SHP77 treated with DMSO at 0.1 percent for 48 hours (cell line): ENCODE measurements around the gene ACOT8.
"Not testable (repeated sequence)": the region's sequence is repeated elsewhere in the genome, so short reads cannot be mapped to it uniquely, and the experiment has no call there.

Experiments used
- DNase-seq: peaks from one replicate; lab custom pipeline; 2025; lab: John Stamatoyannopoulos, UW

ACOT8 gene

DNA sequence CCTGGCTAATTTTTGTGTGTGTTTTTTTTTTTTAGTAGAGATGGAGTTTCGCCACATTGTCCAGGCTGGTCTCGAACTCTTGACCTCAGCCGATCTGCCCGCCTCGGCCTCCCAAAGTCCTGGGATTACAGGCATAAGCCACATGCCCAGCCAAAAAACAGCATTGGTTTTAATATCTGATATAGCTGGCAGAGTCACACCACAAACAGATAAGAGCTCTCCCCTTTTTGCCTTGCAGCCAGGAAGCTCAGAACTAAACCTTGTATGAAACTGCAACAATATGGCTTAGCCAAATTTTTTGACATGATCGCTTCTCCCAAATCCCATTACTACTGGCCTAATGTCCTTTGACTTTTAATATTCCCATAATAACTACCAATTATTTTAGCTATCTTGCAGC, 4.9 kb downstream of the ACOT8 start:
- DNase-seq = no peak

DNA sequence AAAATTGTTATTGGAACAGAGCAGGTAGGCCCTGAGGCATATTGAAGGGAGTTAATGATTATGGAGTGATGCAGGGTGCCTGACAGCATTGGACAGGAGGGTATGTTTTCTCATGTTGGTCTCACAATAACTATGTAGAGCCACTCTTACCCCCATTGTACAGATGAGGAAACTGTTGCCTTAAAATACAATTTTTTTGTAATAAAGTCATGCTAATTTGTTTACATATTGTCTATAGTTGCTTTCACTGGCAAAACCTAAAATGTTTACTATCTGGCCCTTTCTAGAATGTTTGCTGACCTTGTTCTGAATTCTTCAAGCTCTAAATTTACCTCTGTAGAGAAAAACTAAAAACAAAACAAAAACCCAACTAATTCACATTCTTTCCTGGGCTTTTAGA, 5.7 kb downstream of the ACOT8 start:
- no peak for DNase-seq

DNA sequence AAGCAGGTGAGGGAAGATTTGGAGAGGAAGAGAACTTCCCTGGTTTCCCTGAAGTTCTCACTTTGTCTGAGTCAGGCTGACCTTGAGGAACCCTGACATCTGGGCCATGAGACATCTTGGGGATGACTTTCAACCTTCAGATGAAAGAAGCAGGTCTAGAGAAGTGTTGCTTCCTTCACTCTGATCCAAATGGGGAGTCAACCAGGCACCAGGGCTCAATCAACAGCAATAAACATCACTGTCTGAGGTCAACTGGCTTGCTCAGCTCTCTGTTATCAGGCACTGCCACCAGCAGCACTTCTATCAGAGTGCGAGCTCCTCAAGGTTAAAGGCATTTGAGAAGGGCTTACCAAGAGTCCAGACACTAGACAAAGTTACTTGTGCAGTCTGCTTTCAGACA, 6.3 kb downstream of the ACOT8 start:
- DNase-seq = no peak

DNA sequence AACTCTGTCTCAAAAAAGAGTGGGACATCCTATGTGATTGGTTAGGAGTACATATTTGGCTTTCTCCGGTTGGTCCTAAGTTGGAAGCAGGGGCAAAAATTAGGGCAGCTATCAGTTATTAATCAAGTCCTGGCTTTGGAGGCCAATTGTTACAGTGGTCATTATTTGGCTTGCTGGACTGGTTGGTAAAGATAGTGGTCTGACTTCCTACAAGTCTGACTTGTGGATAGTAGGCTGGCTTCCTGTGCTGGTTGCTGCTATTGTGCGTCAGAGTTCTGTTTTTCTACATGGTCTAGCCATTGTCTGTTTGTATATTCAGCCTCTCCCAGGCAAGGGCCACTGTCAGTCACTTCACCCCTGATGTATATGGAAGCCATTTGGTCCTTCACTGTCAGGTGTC, 7.0 kb downstream of the ACOT8 start:
- DNase-seq = no peak

DNA sequence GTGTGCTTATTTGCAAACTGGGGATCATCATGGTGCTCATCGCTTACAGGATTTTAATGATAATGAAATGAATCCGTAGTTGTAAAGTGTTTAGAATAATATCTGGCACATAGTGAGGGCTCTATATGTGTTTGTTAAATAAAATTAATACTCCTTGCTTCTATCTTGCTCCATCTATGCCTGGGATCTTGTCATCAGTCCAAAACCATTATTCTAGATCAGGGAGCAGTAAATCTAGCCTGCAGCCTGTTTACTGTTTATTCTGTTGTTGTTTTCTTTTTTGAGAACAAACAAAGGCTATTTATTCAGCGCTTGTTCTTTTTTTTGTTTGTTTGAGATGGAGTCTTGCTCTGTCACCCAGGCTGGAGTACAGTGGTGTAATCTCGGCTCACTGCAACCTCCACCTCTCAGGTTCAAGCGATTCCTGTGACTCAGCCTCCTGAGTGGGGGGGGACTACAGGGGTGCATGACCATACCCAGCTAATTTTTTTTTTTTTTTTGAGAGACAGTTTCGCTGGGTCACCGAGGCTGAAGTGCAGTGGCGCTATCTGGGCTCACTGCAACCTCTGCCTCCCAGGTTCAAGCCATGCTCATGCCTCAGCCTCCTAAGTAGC, 8.1 kb downstream of the ACOT8 start:
- DNase-seq = no peak

DNA sequence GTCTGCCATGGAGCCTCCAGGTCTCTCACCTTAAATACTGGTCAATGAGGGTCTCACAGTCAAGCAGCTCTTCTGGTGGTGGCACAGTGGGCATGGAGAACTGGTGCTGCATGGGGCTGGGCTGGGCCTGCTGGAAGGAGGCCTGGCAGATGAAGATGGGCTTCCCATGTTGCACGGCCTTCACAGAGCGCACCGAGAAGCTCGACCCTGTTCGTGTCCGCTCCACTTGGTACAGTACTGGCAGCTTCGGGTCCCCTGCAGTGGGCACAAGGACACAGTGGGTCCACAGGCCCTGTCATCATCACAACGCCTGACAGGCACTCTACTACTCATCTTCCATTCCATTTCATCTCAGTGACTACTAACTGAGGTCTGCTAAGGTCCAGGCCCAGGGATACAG, 8.8 kb downstream of the ACOT8 start:
- DNase-seq = no peak

DNA sequence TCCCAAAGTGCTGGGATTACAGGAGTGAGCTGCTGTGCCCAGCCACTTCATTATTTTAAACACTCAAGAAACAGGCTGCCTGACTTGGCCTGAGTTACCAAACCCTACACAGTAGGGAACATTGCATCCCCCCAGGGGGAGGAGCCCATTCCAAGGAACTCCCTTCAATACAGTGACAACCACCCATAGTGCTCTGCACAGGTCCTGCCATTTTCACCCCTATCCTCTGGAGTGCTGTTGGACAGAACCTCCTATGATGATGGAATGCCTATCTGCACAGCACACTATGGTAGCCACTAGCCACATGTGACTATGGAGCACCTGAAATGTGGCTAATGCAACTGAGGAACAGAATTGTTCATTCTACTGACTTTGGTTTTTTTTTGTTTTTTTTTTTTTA, 11.7 kb downstream of the ACOT8 start:
- DNase-seq = no peak

DNA sequence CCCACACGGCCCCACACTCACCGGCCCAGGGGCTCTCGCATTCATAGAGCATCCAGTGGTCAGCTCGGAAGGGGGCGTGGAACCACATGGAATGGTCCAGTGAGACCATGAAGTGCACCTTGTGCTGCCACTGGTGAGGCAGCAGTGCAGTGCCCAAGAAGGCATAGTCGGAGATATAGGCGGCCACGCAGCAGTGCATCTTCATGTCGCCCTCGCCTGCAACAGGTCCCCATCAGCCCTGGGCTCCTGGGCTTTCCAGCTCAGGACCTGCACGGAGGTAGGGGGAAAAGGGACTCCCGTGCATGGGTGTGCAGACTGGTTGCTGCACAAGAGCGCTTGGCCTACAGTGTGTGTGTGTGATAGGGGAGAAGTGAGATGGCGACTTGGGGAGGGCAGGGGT, 13.7 kb downstream of the ACOT8 start:
- DNase-seq = no peak

DNA sequence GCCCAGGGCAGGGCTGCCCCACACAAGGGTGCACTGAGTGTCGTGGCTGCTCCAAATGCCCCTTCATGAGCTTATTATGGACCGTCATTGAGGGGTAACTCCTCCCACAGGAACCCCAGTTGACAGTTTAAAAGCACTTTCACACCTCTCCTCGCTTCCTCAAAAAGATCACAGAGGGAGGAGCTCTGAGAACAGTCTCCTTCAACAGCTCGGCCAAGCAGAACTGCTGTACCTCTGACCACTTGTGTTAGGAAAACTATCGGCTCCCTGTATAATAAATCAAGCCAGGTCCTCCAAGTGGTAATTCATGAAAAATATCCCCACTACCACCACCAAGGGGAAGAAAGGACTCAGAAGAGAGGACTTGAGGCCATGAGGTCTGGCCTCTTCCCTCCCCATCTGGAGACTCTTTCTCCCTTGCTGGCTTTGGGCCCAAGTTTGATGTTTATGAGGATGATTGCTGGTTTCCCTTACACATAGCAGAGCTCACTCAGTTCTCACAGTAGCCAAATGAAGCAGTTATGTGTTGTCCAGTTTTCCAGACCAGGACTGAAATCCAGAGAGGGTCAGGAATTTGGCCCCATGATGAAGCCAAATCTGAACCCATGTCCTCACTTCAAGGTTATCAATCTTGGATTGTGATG, 14.9 kb downstream of the ACOT8 start:
- DNase-seq = no peak

DNA sequence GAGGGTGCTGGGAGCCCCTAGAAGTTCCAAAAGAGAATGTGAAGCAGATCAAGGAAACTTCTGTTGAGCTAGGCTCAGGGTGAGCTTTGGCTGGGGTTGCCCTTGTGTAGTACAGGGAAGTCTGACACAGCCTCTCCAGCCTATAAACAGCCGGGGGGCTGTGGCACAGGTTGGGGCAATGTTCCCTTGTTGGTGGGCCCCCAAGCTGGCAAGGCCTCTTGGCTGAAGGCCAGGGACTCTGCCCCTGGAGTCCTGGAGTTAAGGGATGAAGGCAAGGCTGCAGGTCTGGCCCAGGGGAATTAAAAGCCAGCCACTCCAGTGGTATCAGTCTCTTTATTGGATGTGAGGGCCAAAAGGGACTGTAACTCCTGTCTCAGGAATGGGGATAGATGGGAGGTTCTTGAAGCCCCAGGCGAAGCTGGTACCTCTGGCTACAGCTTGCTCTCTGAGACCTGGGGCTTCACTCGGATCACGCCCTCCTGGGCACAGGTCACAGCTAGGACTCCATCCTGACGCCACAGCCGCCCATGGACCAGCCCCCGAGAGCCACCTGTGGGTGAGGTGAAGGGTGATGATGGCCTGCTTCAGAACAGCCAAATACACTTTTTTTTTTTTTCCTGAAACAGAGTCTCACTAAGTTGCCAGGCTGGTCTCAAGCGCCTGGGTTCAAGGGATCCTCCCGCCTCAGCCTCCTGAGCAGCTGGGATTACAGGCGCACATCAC, 15.6 kb downstream of the ACOT8 start:
- no peak for DNase-seq

DNA sequence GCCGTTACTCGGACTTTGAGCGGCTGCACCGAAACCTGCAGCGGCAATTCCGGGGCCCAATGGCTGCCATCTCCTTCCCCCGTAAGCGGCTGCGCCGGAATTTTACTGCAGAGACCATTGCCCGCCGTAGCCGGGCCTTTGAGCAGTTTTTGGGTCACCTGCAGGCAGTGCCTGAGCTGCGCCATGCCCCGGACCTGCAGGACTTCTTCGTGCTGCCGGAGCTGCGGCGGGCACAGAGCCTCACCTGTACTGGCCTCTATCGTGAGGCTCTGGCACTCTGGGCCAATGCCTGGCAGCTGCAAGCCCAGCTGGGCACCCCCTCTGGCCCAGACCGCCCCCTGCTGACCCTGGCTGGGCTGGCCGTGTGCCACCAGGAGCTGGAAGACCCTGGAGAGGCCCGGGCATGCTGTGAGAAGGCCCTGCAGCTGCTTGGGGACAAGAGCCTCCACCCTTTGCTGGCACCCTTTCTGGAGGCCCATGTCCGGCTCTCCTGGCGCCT, 16.4 kb downstream of the ACOT8 start:
- no peak for DNase-seq

DNA sequence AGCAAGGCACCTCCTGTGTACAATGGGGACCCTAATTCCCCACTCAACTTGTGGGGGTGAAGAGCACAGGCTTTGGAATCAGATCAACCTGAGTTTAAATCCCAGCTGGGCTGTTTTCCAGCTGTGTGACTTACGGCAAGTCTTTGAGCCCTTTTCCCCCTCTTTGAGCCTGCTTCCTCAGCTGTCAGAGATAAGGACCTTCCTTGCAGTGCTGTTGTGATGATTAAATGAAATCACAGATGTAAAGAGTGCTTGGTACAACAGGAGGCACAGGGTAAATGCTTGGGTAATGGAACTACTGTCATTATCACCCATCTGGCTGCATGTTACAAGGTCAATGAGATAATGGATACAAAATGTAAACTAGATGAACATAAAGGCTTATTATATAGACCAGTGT, 20.4 kb downstream of the ACOT8 start:
- DNase-seq = no peak

DNA sequence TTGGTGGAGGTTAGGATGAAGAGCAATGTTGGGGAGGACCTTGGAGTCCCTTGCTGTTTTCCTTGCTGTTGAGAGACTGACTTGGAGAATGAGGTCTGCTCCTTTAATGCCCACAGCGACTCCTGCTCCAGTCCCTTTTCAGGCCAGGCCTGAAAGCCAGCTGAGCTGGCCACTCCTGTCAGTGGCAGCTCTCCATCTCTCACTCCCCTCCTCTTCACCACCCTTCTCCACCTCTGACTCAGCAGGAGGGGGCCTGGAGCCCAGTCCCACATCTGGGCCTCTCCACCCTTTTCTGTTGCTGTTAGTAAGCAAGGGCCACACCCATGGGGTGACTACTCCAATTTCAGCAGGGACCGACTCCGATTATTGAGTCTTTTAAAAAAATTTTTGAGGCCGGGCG, 21.4 kb downstream of the ACOT8 start:
- DNase-seq = no peak

DNA sequence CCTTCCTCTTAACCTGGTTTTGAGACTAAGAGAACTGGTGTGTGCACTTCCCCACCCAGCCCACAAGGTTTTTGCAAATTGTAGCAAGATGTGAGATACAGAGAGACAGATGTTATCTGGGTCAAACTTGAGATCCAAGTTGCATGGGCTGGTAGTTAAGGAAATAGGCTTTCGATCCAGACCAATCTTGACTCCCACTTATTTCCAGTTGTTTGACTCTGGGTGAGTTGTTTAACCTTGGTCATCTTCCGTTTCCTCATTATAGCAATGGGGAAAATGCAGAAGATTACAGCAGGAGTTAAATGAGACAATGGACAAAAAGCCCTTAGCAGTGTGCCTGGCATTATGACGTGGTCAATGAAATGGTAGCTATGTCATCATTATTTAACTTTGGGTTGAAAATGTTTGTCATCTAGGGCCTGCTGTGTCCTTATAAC, 21.8 kb downstream of the ACOT8 start:
- no peak for DNase-seq

DNA sequence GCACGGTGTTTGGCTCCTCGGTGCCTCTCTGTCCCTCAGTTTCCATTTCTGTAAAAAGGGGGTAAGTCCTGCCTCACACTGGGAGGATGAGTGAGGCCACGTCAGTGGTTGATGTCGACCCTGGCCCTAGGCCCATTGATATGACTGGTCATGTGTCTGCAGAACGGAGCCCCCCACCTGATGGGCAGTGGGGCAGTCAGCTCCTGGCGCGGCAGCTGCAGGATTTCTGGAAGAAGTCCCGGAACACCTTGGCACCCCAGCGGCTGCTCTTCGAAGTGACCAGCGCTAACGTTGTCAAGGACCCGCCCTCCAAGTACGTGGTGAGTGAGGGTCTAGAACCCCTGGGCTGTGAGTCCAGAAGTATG, 22.4 kb downstream of the ACOT8 start:
- no peak for DNase-seq

DNA sequence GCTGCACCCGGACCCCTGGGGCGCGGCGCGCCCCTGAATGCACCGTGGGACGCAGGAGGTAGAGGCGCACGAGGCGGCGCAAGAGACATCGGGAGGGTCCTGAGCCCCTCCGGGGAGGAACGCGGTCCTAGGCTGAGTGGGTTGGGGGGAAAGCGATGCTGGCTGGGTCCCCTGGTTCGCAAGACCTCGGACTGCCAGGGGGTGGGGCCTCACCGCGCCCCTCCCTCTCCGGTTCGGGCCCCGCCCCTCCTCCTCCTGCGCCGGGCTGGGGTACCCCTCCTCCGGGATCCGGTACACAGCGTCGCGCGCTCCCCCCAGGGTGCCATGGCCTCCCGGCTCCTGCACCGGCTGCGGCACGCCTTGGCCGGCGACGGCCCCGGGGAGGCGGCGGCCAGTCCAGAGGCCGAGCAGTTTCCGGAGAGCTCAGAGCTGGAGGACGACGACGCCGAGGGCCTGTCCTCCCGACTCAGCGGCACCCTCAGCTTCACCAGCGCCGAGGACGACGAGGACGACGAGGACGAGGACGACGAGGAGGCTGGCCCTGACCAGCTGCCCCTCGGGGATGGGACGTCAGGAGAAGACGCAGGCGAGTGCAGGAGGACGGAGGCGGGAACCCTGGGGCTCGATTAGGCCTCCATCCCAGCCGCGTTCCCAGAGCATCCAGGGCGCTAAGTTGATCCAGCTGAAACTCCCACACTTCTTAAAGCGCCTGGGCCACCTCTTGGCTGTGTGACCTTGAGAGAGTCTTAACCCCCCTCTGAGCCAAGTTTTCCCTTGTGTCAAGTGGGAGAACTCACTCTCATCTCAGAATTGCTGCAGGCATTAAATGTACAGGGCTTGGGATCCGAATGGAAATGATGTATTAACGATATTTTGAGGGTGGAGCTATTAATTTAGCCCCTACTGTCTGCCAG, 23.1 kb downstream of the ACOT8 start:
- DNase-seq = peak; percentile 15

DNA sequence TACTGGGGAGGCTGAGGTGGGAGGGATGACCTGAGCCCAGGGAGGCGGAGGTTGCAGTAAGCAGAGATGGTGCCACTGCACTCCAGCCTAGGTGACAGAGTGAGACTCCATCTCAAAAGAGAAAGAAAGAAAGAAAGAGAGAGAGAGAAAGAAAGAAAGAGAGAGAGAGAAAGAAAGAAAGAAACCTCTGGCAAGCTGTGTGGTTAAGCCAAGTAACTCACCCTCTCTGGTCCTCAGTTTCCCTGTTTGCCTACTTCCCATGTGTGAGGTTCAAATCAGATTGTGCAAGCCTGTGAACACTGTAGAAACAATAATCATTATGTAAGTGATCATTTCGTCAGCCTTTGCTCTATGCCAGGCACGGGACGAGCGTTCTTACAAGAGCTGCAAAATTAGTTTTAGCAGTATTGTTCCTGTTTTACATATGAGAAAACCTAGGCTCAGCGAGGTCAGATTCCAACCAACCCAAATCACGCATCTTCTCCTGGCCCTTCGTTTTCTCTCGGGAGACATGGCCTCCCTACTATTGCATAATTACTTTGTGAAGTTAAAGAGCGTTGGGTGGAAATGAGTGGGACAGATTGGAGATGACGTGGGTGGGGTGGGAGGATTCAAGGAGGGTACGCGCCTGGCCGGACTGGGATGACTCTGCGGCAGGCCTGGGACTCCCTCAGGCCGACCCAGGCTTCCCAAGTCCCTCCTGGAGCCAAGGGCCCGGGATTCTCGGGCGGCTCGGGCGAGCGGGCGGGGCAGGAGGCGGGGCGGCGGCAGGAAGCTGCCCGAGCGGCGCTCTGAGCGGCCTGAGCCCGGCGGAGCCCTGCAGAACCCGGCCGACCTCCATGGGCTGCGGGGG, 23.9 kb downstream of the ACOT8 start, which contains the start of gene SNX21:
Gene SNX21 (plus strand): TSS at position 770 of the 853 bp plus-strand sequence. CDS start 121 bp downstream, outside the sequence.
- DNase-seq = peak; percentile 18

DNA sequence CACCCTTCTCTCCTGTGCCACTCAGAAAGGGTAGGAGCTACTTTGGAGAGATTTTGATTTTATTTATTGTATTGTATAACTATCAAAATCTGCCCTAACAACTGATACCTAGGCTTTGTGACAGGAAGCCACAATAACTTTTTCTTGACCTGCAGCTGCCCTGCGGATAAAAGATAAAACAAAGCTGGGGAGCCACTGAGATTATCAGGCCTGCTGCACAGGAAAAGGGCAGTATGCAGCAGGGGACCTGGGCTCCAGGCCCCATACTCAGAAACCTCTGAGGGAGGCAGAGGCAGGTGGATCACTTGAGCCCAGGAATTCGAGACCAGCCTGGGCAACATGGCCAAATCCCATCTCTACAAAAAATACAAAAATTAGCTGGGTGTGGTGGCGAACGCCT, 24.6 kb downstream of the ACOT8 start:
- DNase-seq = no peak

DNA sequence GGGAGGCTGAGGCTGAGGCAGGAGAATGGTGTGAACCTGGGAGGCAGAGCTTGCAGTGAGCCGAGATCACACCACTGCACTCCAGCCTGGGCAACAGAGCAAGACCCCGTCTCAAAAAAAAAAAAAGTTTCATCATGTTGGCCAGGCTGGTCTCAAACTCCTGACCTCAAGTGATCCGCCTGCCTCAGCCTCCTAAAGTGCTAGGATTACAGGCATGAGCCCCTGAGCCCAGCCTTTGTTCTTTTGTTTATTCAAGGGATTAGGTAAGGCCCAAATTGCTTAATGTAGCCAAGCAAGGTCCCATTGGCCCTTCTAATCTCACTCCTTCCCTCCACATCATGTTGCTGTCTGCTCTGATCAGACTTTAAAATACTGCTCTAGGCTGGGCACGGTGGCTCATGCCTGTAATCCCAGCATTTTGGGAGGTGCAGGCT, 27.5 kb downstream of the ACOT8 start:
- not testable (repeated sequence) for DNase-seq

DNA sequence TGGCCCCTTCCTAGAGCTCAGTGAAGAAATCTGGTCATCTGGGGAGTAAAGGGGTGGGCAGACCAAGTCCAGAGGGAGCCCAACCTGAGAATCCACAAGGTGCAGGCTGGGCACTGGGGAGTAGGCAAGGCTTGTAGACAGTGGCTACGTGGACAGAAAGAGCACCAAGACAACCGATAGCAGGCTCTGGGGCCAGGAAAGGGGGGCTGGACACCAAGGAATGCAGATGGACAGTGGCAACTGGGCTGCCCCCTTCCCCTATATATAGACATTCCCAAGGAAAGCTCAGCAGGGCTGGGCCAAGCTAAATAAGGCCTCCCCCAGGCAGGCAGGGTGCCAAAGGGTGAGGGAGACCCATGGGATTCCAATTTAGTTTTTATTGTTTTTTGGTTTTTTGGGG, 28.6 kb downstream of the ACOT8 start:
- no peak for DNase-seq

DNA sequence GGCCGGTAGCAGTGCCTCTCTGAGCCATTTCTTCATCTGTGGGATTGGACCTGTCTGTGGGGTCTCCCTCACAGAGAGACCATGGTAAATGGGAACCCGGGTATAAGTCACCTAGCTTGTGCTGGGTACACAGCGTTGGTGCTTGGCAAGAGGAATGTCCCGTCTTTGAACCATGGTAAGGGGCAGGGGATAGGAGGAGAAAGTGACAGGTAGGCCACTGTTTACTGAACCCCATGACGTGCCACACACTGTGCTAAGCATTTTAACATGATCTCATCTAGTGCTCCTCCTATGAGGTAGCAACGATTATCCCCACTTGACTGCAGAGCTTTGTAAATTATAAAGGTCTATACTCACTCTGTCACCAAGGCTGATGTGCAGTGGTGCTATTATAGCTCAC, 29.5 kb downstream of the ACOT8 start:
- DNase-seq = no peak
